HG03432 (cell line): ENCODE measurements around the gene RSRP1.
"Not testable (repeated sequence)": the region's sequence is repeated elsewhere in the genome, so short reads cannot be mapped to it uniquely, and the experiment has no call there.

Experiments
- ATAC-seq: cut with Tn5 transposase; IDR thresholded peaks from one replicate; pipeline ENCODE4 v1.9.1; 2021; ENCODE audit warnings: mild to moderate bottlenecking, moderate library complexity; ENCODE audit not compliant: unreplicated experiment

The RSRP1 gene

GRCh38 chr1:25247024-25247828 is at the start of gene RSRP1:
TSS of gene RSRP1 (minus strand) at chr1:25247454. CDS start at chr1:25246963, 491 bp downstream.
- peak; percentile 85 for ATAC-seq

DNA sequence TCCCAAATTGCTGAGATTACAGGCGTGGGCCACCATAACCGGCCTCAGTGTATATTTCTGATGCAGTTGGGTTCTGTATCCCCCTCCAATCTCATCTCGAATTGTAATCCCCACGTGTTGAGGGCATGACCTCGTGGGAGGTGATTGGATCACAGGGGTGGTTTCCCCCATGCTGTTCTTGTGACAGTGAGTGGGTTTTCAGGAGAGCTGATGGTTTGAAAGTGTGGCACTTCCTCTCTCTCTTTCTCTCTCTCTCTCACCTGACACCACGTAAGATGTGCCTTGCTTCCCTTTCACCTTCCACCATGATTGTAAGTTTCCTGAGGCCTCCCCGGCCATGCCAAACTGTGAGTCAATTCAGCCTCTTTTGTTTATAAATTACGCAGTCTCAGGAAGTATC is 49.2 kb upstream of the RSRP1 start:
- not testable (repeated sequence) for ATAC-seq

- ATAC-seq: not testable (repeated sequence)
These were observed 47.9 kb upstream of the RSRP1 start for GRCh38 chr1:25294889-25295826.

DNA sequence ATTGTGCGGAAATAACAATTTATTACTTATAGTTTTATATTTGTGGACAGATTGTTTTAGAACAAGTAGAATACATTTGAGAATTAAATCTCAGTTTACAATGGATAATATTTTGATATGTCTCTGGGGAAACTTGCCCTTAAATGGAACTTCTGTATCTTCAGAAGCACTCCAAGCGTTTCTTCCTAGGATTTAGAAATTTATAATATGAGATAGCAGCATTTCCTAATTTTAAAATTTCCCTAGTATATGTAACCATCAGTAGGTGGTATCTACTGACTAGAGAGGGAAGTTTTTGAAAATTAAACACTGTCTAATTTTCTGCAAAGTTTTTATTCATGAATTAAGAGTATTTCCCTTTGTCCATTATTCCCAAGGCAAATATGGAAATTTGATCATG is 46.2 kb upstream of the RSRP1 start:
- not testable (repeated sequence) for ATAC-seq

DNA sequence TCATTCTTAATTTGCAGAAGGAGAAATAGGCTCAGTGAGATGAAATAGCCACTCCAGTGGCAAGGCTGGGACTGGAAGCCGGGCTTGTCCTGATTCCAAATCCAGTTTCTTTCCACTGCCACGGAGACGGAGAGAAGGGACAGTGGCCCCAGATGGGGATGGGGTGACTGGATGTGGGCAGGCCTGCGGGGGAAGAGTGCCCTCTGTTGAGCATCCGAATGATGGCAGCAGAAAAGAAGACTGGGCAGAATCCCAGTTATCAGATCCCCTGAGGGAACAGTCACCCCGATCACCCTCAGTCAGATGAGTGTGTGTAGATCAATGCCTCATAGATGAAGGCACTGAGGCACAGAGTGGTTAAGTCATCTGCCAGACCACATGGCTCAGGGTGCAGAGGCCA is 42.8 kb upstream of the RSRP1 start:
- not testable (repeated sequence) for ATAC-seq

DNA sequence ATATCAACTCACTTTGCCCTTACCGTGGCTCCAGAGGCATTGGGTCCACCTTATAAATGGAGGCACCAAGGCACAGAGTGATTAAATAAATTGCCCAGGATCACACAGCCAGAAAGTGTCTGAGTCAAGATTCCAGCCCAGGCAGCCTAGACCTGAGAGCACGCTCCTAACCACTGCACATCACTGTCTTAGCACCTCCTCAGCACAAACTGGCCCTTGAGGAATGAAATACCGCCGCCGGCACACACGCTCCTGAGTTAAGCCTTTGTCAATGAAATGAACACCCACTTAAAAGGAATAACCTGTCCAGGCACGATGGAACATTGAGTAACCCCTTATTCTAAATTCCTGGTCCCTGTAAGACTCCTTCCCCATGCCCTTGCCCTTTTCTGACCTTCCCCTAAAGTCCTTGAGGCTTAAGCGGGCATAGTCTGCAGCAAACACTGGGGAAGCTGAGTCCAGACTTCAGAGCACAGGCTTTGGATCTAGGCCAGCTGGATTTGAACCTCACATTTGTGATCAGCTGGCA is 41.4 kb upstream of the RSRP1 start:
- ATAC-seq: not testable (repeated sequence)

DNA sequence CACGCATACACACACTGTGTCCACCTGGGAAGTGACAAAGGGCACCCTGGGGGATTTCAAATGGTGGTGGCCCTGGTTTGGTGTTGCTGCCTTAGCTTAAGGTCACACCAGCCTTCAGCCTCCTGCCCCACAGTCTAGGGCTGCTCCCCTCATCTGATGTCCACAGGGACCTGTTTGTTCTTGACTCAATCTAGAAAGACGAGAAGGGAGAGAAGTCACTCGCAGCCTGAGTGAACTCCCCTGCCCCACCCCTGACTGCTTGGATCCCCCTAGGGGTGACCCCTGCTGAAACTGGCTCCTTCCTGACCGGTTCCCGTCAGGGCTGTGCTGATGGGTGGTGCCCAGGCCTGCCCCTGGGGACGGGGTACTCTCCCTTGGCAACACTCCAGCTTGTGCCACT is 39.9 kb upstream of the RSRP1 start:
- ATAC-seq: not testable (repeated sequence)

DNA sequence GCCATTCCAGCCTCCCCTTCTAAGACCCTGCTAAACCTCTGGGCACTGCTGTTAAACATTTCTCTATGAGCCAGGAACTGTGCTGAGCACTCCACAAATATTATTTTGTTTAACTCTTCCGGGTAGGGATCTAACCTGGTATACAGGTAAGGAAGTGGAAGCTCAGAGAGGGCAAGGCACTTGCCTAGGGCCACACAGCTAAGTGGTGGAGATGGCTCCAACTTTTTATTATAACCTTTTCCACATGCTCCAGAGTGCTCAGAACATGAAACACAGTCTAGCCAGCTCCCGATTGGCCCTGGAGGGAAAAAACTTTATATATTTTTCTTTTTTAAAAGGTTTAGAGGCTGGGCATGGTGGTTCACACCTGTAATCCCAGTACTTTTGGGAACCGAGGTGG is 38.6 kb upstream of the RSRP1 start:
- ATAC-seq: not testable (repeated sequence)

- ATAC-seq: not testable (repeated sequence)
These were observed 32.4 kb upstream of the RSRP1 start for GRCh38 chr1:25279693-25280111.

DNA sequence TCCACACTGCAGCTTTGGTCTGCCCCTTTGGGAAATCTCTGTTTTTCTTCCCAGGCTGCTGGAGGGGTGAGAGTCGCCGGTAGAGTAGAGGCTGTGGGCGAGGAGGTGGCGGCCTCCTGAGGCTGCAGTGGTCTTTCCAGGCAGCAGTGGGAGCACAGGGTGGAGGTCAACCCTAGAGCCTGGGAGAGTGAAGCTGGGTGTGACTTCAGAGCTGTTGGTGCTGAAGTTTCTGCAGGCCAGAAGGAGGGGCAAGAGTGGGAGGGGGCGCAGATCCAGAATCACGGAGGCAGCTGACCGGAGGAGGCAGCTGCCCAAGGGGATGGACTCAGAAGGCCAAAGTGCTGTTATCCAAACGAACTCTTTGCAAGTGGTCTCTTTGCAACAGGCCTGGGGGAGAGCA is 31.5 kb upstream of the RSRP1 start:
- not testable (repeated sequence) for ATAC-seq

DNA sequence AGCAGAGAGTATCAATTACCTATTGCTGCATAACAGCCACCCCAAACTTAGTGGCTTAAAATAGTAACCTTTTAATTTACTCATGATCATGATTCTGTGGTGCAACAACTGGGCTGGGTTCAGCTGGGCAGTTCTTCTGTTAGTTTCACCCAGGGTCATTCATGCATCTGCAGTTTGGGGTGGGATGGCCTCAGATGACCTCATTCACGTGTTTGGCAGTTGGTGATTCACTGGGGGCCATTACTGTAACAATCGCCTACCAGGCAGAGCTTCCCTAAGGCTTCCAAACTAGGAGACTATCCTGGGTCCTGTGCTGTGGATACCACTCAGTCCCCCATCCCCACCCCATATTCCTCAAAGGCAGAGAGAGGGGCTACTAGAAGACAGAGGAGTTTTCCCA is 31.1 kb upstream of the RSRP1 start:
- ATAC-seq: not testable (repeated sequence)

GRCh38 chr1:25277295-25277694 is 30.0 kb upstream of the RSRP1 start:
- ATAC-seq: not testable (repeated sequence)

DNA sequence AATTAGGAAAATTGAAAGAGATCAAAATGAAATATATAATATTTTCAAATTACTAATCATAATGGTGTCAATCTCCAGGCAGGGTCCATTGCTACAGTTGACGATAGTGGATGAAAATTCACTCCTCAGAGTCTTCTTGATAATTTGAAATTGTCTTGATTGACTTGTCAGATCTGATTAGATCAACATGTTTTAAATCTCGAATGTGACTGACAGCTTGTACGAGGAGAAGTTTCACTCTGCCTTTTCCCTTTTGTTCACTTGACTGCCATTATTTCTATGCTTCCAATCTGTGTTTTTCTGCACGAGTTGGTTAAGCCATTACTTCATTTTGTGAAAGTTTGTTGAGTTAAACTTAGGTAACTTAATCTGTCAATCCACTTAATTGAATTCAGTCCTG is 28.4 kb upstream of the RSRP1 start:
- ATAC-seq: not testable (repeated sequence)

DNA sequence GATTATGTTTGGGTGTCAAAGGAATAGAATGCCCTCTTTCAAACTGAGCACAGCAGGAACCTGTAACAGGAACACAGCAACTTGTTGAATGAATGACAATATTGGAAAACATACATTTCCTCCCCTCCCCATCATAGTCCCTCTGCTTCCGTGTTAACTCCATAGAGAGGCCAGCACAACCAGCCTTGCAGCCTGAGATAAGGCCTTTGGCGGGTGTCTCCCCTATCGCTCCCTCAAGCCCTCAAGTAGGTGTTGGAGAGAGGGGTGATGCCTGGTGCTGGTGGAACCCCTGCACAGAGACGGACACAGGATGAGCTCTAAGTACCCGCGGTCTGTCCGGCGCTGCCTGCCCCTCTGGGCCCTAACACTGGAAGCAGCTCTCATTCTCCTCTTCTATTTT is 25.0 kb upstream of the RSRP1 start, which contains the start of gene RHD:
RHD (plus strand) TSS at position 272 of the 400 bp plus-strand sequence; CDS start at position 311, 39 bp downstream.
- ATAC-seq: not testable (repeated sequence)

- ATAC-seq: not testable (repeated sequence)
These were observed 21.0 kb upstream of the RSRP1 start for GRCh38 chr1:25268143-25268760.

DNA sequence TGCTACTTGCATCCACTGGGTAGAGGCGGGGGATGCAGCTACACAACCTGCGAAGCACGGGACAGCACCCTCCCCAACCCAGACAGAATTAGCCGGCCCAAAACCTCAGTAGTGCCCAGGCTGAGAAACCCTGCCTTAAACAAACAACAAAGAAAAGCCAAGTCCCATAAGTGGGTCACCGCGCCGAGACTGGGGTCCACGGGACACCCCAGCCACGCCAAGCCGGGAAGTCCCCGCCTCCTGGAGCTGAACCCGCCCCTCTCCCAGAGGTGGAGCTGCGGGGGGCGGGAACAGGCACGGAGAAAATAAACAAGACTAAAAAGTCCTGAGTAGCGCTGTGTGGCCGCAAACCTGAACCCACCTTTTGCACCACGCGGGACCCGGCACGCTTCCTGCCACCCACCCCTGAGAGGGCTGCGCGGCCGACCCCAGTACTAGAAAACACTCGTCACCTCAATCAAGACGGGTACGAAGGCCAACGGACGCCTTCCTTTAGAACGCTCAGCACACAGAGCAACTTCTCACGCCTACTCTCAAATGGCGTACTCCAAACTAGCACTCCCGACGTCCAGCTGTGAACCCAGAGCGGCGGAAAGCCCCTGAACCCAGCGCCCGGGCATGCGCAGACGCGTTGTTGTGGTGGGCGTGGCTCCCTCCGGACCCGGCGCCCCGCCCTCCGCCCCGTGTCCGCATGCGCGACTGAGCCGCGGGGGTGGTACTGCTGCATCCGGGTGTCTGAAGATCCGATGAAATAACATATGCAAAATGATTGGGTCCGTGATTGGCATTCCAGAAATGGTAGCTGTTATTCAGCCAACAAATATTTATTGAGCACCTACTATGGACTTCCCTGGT is 20.3 kb upstream of the RSRP1 start:
- ATAC-seq: peak; percentile 78

- peak; percentile 32 for ATAC-seq
These were observed 19.5 kb upstream of the RSRP1 start for GRCh38 chr1:25266554-25267287.

DNA sequence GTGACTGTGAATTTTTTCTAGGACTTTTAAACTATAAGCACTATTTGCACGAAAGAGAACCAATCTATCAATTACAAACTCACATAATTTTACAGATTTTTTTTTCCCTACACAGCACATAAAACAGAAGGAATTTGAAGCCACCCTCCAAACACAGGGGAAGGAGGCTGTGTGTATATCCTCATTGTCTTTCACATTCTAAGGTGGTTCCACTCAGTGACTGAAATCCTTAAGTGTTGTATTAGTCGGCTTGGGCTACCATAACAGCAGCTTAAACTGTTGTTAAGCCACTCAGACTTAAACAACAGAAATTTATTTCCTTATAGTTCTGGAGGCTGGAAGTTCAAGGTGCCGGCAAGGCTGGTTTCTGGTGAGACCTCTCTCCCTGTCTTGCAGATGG is 13.1 kb upstream of the RSRP1 start:
- not testable (repeated sequence) for ATAC-seq

DNA sequence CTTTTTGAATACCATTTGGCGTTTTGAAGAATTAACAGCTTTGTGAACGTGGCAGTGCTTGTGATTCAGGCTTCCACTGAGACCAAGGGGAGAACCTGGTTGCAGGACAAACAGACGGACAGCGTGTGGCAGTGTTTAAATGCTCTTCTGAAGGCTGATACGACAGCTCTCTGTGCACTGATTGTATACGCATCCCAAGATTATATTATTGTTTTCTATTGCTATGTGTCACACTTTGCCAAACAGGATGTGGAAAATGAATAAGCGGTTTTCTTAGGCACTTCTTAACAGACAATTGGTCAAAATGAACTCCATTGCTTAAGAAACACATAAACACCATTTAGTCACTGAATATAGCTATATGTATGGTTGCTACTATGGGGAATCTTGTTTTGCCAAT is 12.6 kb upstream of the RSRP1 start:
- not testable (repeated sequence) for ATAC-seq
